Activated naive CD8-positive, alpha-beta T cell treated with anti-CD3 and anti-CD28 coated beads for 36 hours (primary cell): Measurements from ENCODE around the gene EPHB2. TPM values are rescaled to one million over a fixed set of nuclear protein-coding genes. Genes with fewer than 3 reads are reported as not detected.

Experiments used
- DNase-seq: peaks from one replicate; pipeline ENCODE4 v3.0.0; 2021
- H3K27ac Mint-ChIP-seq: one replicate; pipeline ENCODE4 v1.8.0; 2022; ENCODE audit warnings: mild to moderate bottlenecking, moderate library complexity, mixed read lengths
- H3K27me3 Mint-ChIP-seq: one replicate; pipeline ENCODE4 v1.8.0; 2022; ENCODE audit warnings: mild to moderate bottlenecking, mixed read lengths
- H3K36me3 Mint-ChIP-seq: one replicate; pipeline ENCODE4 v1.8.0; 2021; ENCODE audit warnings: mild to moderate bottlenecking, mixed read lengths
- H3K4me1 Mint-ChIP-seq: one replicate; pipeline ENCODE4 v1.8.0; 2021; ENCODE audit warnings: mixed read lengths
- H3K4me3 Mint-ChIP-seq: one replicate; pipeline ENCODE4 v1.8.0; 2022; ENCODE audit warnings: mild to moderate bottlenecking, moderate library complexity, mixed read lengths
- H3K9me3 Mint-ChIP-seq: one replicate; pipeline ENCODE4 v1.8.0; 2022; ENCODE audit warnings: mixed read lengths
- total RNA-seq, 2 experiments: library from RNA; stranded (reverse); gene quantifications; one replicate each; pipeline ENCODE4 v1.2.3, GENCODE V29; 2021

The EPHB2 gene
- total RNA-seq, 2 experiments from 2014 or later, result 0.04 TPM; not detected in 1

DNA sequence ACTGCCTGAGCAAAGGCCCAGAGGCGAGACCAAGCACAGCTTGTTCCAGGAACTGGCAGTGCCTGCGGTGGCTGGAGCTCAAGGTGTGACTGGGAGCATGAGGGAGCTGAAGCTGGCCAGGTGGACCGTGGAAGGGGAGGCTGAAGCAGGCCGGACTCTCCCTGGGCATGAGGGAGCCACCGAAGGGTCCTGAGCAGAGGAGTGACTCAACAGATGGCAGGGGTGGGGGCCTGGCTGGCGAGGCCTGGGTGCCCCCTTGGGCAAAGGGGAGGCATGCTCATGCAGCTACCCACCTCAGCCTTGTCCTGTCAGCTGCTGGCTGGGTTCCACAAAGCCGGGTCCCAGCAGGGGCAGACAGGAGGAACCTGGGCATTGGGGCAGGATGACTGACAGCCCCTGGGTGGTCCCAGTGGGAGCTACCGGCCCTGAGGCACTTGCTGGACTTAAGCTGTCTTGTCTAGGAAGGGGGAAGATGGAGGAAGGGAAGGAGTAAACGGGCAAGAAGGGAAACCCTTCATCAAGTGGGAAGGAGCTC, 143.1 kb downstream of the EPHB2 start:
- Mint-ChIP-seq H3K36me3 (no peaks in the 10 kb centered on the region), H3K27me3 (peaks cover 8% of the 10 kb centered on the region), H3K4me3 (no peak overlapping the region), H3K9me3 (no peaks in the 10 kb centered on the region), H3K4me1 (no peaks in the 10 kb centered on the region), H3K27ac (no peak overlapping the region)
- DNase-seq, result no peak

DNA sequence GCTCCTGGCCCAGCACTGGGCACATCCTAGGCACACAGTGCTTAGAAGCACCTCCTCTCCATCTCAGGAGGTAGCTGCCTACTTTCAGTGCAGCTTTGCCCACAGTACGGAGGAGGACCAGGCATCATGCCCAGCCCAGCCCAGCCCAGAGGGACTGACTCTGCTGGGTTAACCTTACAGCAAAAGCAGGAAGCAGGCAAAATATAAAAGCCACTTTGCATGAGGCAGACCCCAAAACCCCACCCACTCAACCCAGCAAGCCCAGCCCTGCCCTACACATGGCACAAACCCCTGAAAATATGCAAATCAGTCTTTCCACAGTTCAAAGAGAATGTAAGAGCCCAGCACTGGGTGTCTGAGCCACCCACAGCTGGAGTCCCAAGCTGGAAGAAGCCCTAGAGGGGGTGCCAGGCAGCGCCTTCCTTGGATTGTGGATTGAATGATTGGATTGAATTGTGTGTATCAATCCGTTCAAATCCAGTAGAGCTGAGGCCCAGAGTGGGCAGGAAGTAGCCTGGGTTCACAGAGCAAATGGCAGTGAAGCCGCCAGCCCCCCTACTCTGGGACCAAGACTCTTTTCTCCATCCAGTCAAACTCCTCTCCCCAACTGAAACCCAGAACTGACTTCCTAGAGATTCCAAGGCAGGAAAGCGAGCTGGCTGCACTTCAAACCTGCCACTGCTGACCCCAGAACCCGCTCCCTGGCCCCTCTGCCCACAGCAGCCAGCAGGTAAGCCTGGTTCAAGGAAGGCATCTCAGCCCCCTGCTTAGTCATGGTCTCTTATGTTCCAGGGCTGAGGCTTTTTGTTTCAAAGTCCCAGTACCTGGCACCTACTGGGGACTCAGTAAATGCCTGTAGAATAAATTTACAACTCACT, 144.3 kb downstream of the EPHB2 start:
- no peaks in the 10 kb centered on the region for H3K9me3 Mint-ChIP-seq
- H3K36me3 Mint-ChIP-seq, result no peaks in the 10 kb centered on the region
- H3K27me3 Mint-ChIP-seq, result peaks cover 4% of the 10 kb centered on the region
- no peak overlapping the region for H3K4me3 Mint-ChIP-seq
- no peaks in the 10 kb centered on the region for H3K4me1 Mint-ChIP-seq
- no peak for DNase-seq
- no peak overlapping the region for H3K27ac Mint-ChIP-seq

DNA sequence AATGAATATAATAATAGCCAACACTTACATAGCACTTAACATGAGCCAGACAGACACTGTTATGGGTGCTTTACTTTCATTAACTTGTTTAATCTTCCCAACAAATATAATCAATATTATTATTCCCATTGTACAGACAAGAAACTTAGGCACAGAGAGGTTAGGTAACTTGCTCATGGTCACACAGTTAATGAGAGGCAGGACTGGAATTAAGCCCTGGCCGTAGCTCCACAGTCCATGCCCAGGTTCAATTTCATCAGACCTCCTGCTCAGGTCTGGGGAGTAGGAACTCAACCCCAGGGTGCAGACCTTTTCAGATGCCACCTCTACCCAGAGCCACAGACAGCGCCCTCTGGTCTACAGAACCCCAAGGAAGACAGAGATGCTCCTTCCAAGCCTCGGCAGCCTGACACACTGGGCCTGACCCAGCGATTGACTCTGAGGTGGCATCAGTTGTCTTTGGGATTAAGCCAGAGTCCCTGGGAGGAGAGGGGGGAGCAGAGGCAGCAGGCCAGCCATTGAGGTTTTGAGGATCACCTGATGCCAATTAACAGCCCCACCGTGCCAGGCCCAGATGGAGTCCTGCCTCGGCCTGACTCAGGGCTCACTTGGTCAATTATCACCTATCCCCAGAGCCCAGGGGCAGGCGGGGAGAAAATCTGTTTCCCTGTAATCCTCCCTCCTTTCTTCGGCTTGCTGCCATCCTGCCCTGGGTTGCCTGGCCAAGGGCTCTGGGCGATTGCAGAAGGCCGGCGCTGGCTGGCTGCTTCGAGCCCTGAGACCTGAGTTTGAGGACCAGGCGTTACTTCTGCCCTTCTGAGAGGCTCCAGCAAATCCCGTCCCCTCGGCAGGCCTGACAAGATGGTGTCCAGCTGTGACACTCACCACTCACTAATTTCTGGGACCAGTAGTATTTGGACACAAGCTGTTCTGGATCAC, 145.3 kb downstream of the EPHB2 start:
- no peaks in the 10 kb centered on the region for H3K9me3 Mint-ChIP-seq
- no peak overlapping the region for H3K4me3 Mint-ChIP-seq
- H3K27ac Mint-ChIP-seq, result no peak overlapping the region
- no peaks in the 10 kb centered on the region for H3K36me3 Mint-ChIP-seq
- no peaks in the 10 kb centered on the region for H3K4me1 Mint-ChIP-seq
- DNase-seq, result no peak
- no peaks in the 10 kb centered on the region for H3K27me3 Mint-ChIP-seq

GRCh38 chr1:22857661-22858060, 147.0 kb downstream of the EPHB2 start:
- no peaks in the 10 kb centered on the region for H3K9me3 Mint-ChIP-seq
- H3K4me3 Mint-ChIP-seq, result no peak overlapping the region
- no peak overlapping the region for H3K27ac Mint-ChIP-seq
- no peaks in the 10 kb centered on the region for H3K27me3 Mint-ChIP-seq
- DNase-seq, result no peak
- no peaks in the 10 kb centered on the region for H3K36me3 Mint-ChIP-seq
- H3K4me1 Mint-ChIP-seq, result no peaks in the 10 kb centered on the region

- H3K9me3 Mint-ChIP-seq, result no peaks in the 10 kb centered on the region
- no peak overlapping the region for H3K4me3 Mint-ChIP-seq
- DNase-seq, result no peak
Measured at GRCh38 chr1:22860414-22860800, 149.8 kb downstream of the EPHB2 start.

DNA sequence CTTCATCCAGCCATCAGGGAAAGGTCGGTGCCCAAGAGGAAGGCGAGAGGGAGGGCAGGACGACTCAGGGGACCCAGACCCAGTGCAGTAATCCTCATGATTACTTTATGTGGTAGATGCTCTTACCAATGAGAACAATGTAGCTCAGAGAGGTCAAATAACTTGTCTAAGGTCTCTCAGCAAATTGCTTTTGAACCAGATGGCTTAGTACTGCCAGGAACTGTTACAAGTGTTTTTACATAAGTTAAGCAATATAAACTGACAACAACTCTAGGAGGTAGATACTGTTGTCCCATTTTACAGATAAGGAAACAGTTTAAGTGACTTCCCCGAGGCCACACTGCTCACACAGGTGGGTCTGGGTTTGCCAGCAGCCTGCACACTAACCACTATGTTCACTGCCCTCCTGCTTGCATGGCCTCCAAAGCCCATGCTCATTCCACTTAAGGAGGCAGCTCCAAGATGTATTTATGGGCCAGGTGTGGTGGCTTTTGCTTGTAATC, 150.3 kb downstream of the EPHB2 start:
- Mint-ChIP-seq H3K9me3 (no peaks in the 10 kb centered on the region), H3K27ac (no peak overlapping the region), H3K27me3 (peaks cover 12% of the 10 kb centered on the region), H3K4me1 (no peaks in the 10 kb centered on the region), H3K36me3 (no peaks in the 10 kb centered on the region), H3K4me3 (no peak overlapping the region)
- DNase-seq, result no peak

More at GRCh38 chr1:22860414-22860800, 149.8 kb downstream of the EPHB2 start:
- Mint-ChIP-seq H3K27ac (no peak overlapping the region), H3K36me3 (no peaks in the 10 kb centered on the region), H3K4me1 (no peaks in the 10 kb centered on the region), H3K27me3 (peaks cover 6% of the 10 kb centered on the region)

GRCh38 chr1:22861764-22862440, 151.3 kb downstream of the EPHB2 start:
- no peaks in the 10 kb centered on the region for H3K36me3 Mint-ChIP-seq
- no peak overlapping the region for H3K27ac Mint-ChIP-seq
- H3K27me3 Mint-ChIP-seq, result peaks cover 15% of the 10 kb centered on the region
- H3K4me3 Mint-ChIP-seq, result no peak overlapping the region
- DNase-seq, result no peak
- no peaks in the 10 kb centered on the region for H3K4me1 Mint-ChIP-seq
- H3K9me3 Mint-ChIP-seq, result no peaks in the 10 kb centered on the region

DNA sequence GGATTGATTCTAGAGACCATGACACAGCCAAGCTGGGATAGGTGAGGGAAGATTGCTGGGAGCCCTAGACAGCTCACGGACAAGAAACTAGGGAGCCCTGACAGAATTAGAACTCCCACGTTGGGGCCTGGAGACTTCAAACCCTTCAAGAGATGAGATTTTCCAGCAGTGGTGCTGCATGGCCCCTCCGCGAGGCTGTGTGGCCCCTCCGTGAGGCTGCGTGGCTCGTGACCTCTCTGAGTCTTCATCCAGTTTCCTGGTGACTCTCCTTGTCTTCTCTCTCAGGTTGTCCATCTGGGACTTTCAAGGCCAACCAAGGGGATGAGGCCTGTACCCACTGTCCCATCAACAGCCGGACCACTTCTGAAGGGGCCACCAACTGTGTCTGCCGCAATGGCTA, 152.1 kb downstream of the EPHB2 start:
- Mint-ChIP-seq H3K9me3 (no peaks in the 10 kb centered on the region), H3K4me1 (no peaks in the 10 kb centered on the region), H3K27me3 (peaks cover 15% of the 10 kb centered on the region), H3K27ac (no peak overlapping the region), H3K4me3 (no peak overlapping the region), H3K36me3 (no peaks in the 10 kb centered on the region)
- DNase-seq, result no peak

DNA sequence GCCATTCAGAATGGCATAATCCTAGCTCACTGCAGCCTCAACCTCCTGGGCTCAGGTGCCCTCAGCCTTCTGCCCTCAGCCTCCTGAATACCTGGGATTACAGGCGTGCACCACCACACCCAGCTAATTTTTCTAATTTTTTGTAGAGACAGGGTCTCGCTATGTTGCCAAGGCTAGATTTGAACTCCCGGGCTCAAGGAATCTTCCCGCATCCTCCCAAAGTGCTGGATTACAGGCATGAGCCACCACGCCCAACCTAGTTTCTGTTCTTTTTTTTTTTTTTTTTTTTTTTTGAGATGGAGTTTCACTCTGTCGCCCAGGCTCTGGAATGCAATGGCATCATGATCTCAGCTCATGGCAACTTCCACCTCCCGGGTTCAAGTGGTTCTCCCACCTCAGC, 153.1 kb downstream of the EPHB2 start:
- H3K27ac Mint-ChIP-seq, result no peak overlapping the region
- DNase-seq, result no peak
- H3K9me3 Mint-ChIP-seq, result no peaks in the 10 kb centered on the region
- H3K4me3 Mint-ChIP-seq, result no peak overlapping the region
- peaks cover 18% of the 10 kb centered on the region for H3K27me3 Mint-ChIP-seq
- no peaks in the 10 kb centered on the region for H3K36me3 Mint-ChIP-seq
- no peaks in the 10 kb centered on the region for H3K4me1 Mint-ChIP-seq

- Mint-ChIP-seq H3K4me3 (no peak overlapping the region), H3K27ac (no peak overlapping the region), H3K4me1 (no peaks in the 10 kb centered on the region), H3K27me3 (peaks cover 18% of the 10 kb centered on the region), H3K36me3 (no peaks in the 10 kb centered on the region), H3K9me3 (no peaks in the 10 kb centered on the region)
- DNase-seq, result no peak
Measured at GRCh38 chr1:22864886-22865285, 154.2 kb downstream of the EPHB2 start.

DNA sequence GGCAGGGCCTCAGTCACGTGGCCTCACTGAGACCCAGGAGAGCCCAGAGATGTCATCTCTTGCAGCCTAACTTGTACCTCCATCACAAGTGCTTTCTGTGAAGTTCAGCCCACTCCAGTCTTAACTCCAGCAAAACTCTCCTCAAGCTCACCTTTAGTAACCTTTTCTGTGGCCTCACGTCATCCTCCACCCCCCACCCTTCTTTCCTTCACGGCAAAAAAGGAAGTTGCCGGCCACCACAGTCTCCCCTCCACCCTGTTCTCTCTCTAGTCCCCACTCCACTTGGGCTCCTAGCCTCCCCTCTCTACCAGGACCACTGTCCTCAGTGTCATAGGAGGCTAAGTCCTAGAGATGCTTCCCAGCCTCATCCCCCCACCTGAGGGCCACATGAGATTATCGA, 155.1 kb downstream of the EPHB2 start:
- Mint-ChIP-seq H3K27me3 (peaks cover 18% of the 10 kb centered on the region), H3K4me3 (no peak overlapping the region), H3K27ac (no peak overlapping the region), H3K9me3 (no peaks in the 10 kb centered on the region), H3K36me3 (no peaks in the 10 kb centered on the region), H3K4me1 (no peaks in the 10 kb centered on the region)
- DNase-seq, result no peak

GRCh38 chr1:22866868-22867267, 156.2 kb downstream of the EPHB2 start:
- Mint-ChIP-seq H3K4me1 (no peaks in the 10 kb centered on the region), H3K27me3 (peaks cover 18% of the 10 kb centered on the region), H3K27ac (no peak overlapping the region), H3K36me3 (no peaks in the 10 kb centered on the region), H3K4me3 (no peak overlapping the region), H3K9me3 (no peaks in the 10 kb centered on the region)
- DNase-seq, result no peak

GRCh38 chr1:22868331-22868730, 157.7 kb downstream of the EPHB2 start:
- H3K9me3 Mint-ChIP-seq, result no peaks in the 10 kb centered on the region
- DNase-seq, result no peak
- no peak overlapping the region for H3K27ac Mint-ChIP-seq
- H3K4me3 Mint-ChIP-seq, result no peak overlapping the region
- H3K4me1 Mint-ChIP-seq, result no peaks in the 10 kb centered on the region
- H3K36me3 Mint-ChIP-seq, result no peaks in the 10 kb centered on the region
- H3K27me3 Mint-ChIP-seq, result peaks cover 18% of the 10 kb centered on the region

GRCh38 chr1:22869325-22869724, 158.7 kb downstream of the EPHB2 start:
- Mint-ChIP-seq H3K4me3 (no peak overlapping the region), H3K27me3 (peaks cover 18% of the 10 kb centered on the region), H3K36me3 (no peaks in the 10 kb centered on the region), H3K9me3 (no peaks in the 10 kb centered on the region), H3K4me1 (no peaks in the 10 kb centered on the region), H3K27ac (no peak overlapping the region)
- DNase-seq, result no peak
